ENCODE results near the gene SLC12A9.
A peak's percentile ranks its signal among the peaks of the same experiment; 100 is the strongest.

Gene SLC12A9

DNA sequence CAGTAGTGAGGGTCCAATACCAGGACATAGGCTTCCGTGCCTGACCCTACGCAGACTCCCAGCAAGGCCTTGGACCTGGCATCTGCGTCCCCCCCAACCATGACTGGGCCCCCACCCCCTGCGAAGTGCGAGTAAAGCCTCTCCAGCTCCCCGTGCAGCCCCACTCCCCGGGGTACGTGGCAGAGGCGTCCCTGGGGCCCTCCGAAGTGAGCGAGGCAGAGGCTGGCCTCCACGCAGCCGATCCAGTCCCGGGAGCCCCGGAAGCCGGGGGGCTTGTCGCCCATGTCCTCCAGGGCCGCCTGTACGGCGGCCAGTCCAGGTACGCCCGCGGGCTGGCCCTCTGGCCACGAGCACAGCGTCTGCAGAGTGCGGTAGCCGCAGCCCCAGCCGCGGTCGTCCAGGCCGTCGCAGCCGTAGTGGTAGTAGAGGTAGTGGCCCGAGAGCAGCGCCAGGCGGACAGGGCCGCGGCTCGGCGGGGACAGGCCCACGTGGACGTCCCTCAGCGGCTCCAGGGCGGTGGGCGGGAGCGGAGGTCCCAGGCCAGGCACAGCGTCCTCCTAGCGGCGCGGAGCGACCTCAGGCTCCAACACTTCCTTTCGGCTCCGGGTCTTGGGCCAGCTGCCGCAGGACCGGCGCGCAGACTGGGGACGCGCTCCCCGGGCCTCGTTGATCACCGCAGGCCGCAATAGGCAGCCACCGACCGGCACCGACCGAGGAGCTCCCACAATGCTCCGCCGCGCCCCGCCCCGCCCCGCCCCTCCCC lies 36.7 kb downstream of the SLC12A9 start, which contains the start of gene UFSP1 (continued):
- TF ChIP-seq, protein P1, sequence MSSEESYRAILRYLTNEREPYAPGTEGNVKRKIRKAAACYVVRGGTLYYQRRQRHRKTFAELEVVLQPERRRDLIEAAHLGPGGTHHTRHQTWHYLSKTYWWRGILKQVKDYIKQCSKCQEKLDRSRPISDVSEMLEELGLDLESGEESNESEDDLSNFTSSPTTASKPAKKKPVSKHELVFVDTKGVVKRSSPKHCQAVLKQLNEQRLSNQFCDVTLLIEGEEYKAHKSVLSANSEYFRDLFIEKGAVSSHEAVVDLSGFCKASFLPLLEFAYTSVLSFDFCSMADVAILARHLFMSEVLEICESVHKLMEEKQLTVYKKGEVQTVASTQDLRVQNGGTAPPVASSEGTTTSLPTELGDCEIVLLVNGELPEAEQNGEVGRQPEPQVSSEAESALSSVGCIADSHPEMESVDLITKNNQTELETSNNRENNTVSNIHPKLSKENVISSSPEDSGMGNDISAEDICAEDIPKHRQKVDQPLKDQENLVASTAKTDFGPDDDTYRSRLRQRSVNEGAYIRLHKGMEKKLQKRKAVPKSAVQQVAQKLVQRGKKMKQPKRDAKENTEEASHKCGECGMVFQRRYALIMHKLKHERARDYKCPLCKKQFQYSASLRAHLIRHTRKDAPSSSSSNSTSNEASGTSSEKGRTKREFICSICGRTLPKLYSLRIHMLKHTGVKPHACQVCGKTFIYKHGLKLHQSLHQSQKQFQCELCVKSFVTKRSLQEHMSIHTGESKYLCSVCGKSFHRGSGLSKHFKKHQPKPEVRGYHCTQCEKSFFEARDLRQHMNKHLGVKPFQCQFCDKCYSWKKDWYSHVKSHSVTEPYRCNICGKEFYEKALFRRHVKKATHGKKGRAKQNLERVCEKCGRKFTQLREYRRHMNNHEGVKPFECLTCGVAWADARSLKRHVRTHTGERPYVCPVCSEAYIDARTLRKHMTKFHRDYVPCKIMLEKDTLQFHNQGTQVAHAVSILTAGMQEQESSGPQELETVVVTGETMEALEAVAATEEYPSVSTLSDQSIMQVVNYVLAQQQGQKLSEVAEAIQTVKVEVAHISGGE (tag by site-specific recombination; conservative IDR thresholded peaks at IDR 0.05; ENCODE audit: low read depth) = no peak
- TF ChIP-seq WT1 (tag by site-specific recombination; IDR thresholded peaks at IDR 0.05) (0 out of 2 replicates have a peak, but pooled peaks have one; percentile 33), ZNF404 (tag by site-specific recombination; IDR thresholded peaks at IDR 0.05) (no peak), ZNF239 (tag by site-specific recombination; IDR thresholded peaks at IDR 0.05) (peak; percentile 69; the same call in 1 of the 2 replicates), ZNF843 (tag by site-specific recombination; IDR thresholded peaks at IDR 0.05) (peak; percentile 62), ZFP69B (tag by site-specific recombination; IDR thresholded peaks at IDR 0.05) (peak; percentile 56), ZNF324 (tag by site-specific recombination; IDR thresholded peaks at IDR 0.05) (peak; percentile 68), ZNF530 (tag by site-specific recombination; IDR thresholded peaks at IDR 0.05; ENCODE audit: low read depth) (no peak), ZNF266 (tag by site-specific recombination; IDR thresholded peaks at IDR 0.05; ENCODE audit: low read depth) (peak; percentile 29; the same call in 1 of the 2 replicates), KLF9 (tag by site-specific recombination; IDR thresholded peaks at IDR 0.05; ENCODE audit: low read depth) (peak; percentile 85; the same call in 1 of the 2 replicates), KLF16 (tag by site-specific recombination; IDR thresholded peaks at IDR 0.05) (peak; percentile 90), OVOL3 (tag by site-specific recombination; IDR thresholded peaks at IDR 0.05) (peak; percentile 77; the same call in 1 of the 2 replicates), GLIS1 (tag by site-specific recombination; IDR thresholded peaks at IDR 0.05) (peak; percentile 73; the same call in 1 of the 2 replicates), GFI1B (tag by site-specific recombination; IDR thresholded peaks at IDR 0.05) (no peak), SP3 (tag by site-specific recombination; IDR thresholded peaks at IDR 0.05) (peak; percentile 79), ZNF510 (tag by site-specific recombination; IDR thresholded peaks at IDR 0.05; ENCODE audit: insufficient replicate concordance) (no peak), ZNF354C (tag by site-specific recombination; IDR thresholded peaks at IDR 0.05; ENCODE audit: borderline replicate concordance, low read depth) (no peak), ZNF169 (tag by site-specific recombination; IDR thresholded peaks at IDR 0.05) (no peak), ZNF561 (tag by site-specific recombination; IDR thresholded peaks at IDR 0.05; ENCODE audit: borderline replicate concordance) (no peak), ZNF2 (tag by site-specific recombination; IDR thresholded peaks at IDR 0.05) (peak; percentile 70), ZNF521 (tag by site-specific recombination; IDR thresholded peaks at IDR 0.05) (no peak), ZNF560 (tag by site-specific recombination; IDR thresholded peaks at IDR 0.05; ENCODE audit: borderline replicate concordance) (no peak), ZNF626 (tag by site-specific recombination; IDR thresholded peaks at IDR 0.05) (no peak), ZBTB7A (tag by site-specific recombination; IDR thresholded peaks at IDR 0.05; ENCODE audit: low read depth) (peak; percentile 94), ZBTB8A (tag by site-specific recombination; IDR thresholded peaks at IDR 0.05) (no peak), ZNF785 (tag by site-specific recombination; IDR thresholded peaks at IDR 0.05) (peak; percentile 82; the same call in 1 of the 2 replicates)
- TF ChIP-seq, protein P2, sequence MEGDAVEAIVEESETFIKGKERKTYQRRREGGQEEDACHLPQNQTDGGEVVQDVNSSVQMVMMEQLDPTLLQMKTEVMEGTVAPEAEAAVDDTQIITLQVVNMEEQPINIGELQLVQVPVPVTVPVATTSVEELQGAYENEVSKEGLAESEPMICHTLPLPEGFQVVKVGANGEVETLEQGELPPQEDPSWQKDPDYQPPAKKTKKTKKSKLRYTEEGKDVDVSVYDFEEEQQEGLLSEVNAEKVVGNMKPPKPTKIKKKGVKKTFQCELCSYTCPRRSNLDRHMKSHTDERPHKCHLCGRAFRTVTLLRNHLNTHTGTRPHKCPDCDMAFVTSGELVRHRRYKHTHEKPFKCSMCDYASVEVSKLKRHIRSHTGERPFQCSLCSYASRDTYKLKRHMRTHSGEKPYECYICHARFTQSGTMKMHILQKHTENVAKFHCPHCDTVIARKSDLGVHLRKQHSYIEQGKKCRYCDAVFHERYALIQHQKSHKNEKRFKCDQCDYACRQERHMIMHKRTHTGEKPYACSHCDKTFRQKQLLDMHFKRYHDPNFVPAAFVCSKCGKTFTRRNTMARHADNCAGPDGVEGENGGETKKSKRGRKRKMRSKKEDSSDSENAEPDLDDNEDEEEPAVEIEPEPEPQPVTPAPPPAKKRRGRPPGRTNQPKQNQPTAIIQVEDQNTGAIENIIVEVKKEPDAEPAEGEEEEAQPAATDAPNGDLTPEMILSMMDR (tag by site-specific recombination; IDR thresholded peaks at IDR 0.05) = peak; percentile 70
- TF ChIP-seq, protein P3, sequence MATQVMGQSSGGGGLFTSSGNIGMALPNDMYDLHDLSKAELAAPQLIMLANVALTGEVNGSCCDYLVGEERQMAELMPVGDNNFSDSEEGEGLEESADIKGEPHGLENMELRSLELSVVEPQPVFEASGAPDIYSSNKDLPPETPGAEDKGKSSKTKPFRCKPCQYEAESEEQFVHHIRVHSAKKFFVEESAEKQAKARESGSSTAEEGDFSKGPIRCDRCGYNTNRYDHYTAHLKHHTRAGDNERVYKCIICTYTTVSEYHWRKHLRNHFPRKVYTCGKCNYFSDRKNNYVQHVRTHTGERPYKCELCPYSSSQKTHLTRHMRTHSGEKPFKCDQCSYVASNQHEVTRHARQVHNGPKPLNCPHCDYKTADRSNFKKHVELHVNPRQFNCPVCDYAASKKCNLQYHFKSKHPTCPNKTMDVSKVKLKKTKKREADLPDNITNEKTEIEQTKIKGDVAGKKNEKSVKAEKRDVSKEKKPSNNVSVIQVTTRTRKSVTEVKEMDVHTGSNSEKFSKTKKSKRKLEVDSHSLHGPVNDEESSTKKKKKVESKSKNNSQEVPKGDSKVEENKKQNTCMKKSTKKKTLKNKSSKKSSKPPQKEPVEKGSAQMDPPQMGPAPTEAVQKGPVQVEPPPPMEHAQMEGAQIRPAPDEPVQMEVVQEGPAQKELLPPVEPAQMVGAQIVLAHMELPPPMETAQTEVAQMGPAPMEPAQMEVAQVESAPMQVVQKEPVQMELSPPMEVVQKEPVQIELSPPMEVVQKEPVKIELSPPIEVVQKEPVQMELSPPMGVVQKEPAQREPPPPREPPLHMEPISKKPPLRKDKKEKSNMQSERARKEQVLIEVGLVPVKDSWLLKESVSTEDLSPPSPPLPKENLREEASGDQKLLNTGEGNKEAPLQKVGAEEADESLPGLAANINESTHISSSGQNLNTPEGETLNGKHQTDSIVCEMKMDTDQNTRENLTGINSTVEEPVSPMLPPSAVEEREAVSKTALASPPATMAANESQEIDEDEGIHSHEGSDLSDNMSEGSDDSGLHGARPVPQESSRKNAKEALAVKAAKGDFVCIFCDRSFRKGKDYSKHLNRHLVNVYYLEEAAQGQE (tag by site-specific recombination; IDR thresholded peaks at IDR 0.05) = peak; percentile 58
- TF ChIP-seq, protein P4, sequence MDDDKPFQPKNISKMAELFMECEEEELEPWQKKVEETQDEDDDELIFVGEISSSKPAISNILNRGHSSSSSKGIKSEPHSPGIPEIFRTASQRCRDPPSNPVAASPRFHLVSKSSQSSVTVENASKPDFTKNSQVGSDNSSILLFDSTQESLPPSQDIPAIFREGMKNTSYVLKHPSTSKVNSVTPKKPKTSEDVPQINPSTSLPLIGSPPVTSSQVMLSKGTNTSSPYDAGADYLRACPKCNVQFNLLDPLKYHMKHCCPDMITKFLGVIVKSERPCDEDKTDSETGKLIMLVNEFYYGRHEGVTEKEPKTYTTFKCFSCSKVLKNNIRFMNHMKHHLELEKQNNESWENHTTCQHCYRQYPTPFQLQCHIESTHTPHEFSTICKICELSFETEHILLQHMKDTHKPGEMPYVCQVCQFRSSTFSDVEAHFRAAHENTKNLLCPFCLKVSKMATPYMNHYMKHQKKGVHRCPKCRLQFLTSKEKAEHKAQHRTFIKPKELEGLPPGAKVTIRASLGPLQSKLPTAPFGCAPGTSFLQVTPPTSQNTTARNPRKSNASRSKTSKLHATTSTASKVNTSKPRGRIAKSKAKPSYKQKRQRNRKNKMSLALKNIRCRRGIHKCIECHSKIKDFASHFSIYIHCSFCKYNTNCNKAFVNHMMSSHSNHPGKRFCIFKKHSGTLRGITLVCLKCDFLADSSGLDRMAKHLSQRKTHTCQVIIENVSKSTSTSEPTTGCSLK (tag by site-specific recombination; IDR thresholded peaks at IDR 0.05) = no peak
